Astrocyte (in vitro differentiated cells and primary cell): ENCODE results near the gene TIMP4. TPM values are rescaled to one million over a fixed set of nuclear protein-coding genes. Genes with fewer than 3 reads are reported as not detected.

Experiments used
- DNase-seq: peaks from one replicate; pipeline ENCODE4 v3.0.0-alpha.2; 2010; ENCODE audit warnings: low read depth
- FAIRE-seq: peaks from 2 replicates; lab custom pipeline; 2011; peaks lifted over from hg19 to GRCh38; lab: Jason Lieb, UNC
- H2AFZ ChIP-seq: 2 replicates; pipeline ENCODE4 v1.6.0; 2012; ENCODE audit warnings: low read depth, low read length, inconsistent platforms
- H3K27ac ChIP-seq: 2 replicates; pipeline ENCODE4 v1.5.1; 2011; ENCODE audit warnings: low read depth, low read length, inconsistent platforms
- H3K27me3 ChIP-seq: 2 replicates; pipeline ENCODE4 v1.6.0; 2011; ENCODE audit warnings: low read length, inconsistent platforms; ENCODE audit not compliant: insufficient read depth
- H3K36me3 ChIP-seq: 2 replicates; pipeline ENCODE4 v1.5.1; 2011; ENCODE audit warnings: low read length, inconsistent platforms; ENCODE audit not compliant: insufficient read depth
- H3K4me1 ChIP-seq: 2 replicates; pipeline ENCODE4 v1.5.1; 2011; ENCODE audit warnings: low read length, inconsistent platforms; ENCODE audit not compliant: insufficient read depth
- H3K4me2 ChIP-seq: 2 replicates; pipeline ENCODE4 v1.6.0; 2012; ENCODE audit warnings: low read length, inconsistent platforms
- H3K4me3 ChIP-seq: 2 replicates; pipeline ENCODE4 v1.5.1; 2011; ENCODE audit warnings: low read depth, mild to moderate bottlenecking, low read length, inconsistent platforms; ENCODE audit not compliant: insufficient read depth
- H3K79me2 ChIP-seq: 2 replicates; pipeline ENCODE4 v1.6.0; 2012; ENCODE audit warnings: mild to moderate bottlenecking, low read length, inconsistent platforms; ENCODE audit not compliant: insufficient read depth
- H3K9ac ChIP-seq: 2 replicates; pipeline ENCODE4 v1.6.0; 2012; ENCODE audit warnings: mild to moderate bottlenecking, low read length, inconsistent platforms
- H3K9me3 ChIP-seq: 2 replicates; pipeline ENCODE4 v1.5.1; 2012; ENCODE audit warnings: low read depth, mild to moderate bottlenecking, low read length, inconsistent platforms; ENCODE audit not compliant: insufficient read depth
- H4K20me1 ChIP-seq: 2 replicates; pipeline ENCODE4 v1.6.0; 2012; ENCODE audit warnings: low read length, inconsistent platforms; ENCODE audit not compliant: insufficient read depth
- H3K27ac Mint-ChIP-seq: one replicate; pipeline ENCODE4 v1.8.0; 2021; ENCODE audit warnings: mild to moderate bottlenecking, mixed read lengths; ENCODE audit not compliant: unreplicated experiment
- H3K27me3 Mint-ChIP-seq: one replicate; pipeline ENCODE4 v1.8.0; 2021; ENCODE audit warnings: low read depth, mixed read lengths; ENCODE audit not compliant: unreplicated experiment
- H3K36me3 Mint-ChIP-seq: one replicate; pipeline ENCODE4 v1.8.0; 2021; ENCODE audit warnings: low read depth, mixed read lengths; ENCODE audit not compliant: unreplicated experiment
- H3K4me1 Mint-ChIP-seq: one replicate; pipeline ENCODE4 v1.8.0; 2021; ENCODE audit warnings: low read depth, mixed read lengths; ENCODE audit not compliant: unreplicated experiment
- H3K4me3 Mint-ChIP-seq: one replicate; pipeline ENCODE4 v1.8.0; 2021; ENCODE audit warnings: mild to moderate bottlenecking, moderate library complexity, mixed read lengths; ENCODE audit not compliant: unreplicated experiment
- H3K9me3 Mint-ChIP-seq: one replicate; pipeline ENCODE4 v1.8.0; 2021; ENCODE audit warnings: mild to moderate bottlenecking, mixed read lengths; ENCODE audit not compliant: unreplicated experiment
- EZH2 ChIP-seq: IDR thresholded peaks from 2 replicates; pipeline ENCODE4 v1.6.1; 2012; ENCODE audit warnings: mild to moderate bottlenecking, low read length, inconsistent platforms; ENCODE audit not compliant: insufficient read depth
- total RNA-seq: library from RNA; stranded (reverse); gene quantifications from 2 replicates; pipeline ENCODE4 v1.2.1, GENCODE V29; 2021
- TF ChIP-seq, protein P1 (sequence below): IDR thresholded peaks from 2 replicates; pipeline ENCODE4 v1.5.1; 2011; ENCODE audit warnings: low read depth, mild to moderate bottlenecking, inconsistent platforms, low read length, moderate library complexity; ENCODE audit not compliant: insufficient read depth

The TIMP4 gene
- total RNA-seq, 1 donor from 2014 or later = 2.0 TPM

DNA sequence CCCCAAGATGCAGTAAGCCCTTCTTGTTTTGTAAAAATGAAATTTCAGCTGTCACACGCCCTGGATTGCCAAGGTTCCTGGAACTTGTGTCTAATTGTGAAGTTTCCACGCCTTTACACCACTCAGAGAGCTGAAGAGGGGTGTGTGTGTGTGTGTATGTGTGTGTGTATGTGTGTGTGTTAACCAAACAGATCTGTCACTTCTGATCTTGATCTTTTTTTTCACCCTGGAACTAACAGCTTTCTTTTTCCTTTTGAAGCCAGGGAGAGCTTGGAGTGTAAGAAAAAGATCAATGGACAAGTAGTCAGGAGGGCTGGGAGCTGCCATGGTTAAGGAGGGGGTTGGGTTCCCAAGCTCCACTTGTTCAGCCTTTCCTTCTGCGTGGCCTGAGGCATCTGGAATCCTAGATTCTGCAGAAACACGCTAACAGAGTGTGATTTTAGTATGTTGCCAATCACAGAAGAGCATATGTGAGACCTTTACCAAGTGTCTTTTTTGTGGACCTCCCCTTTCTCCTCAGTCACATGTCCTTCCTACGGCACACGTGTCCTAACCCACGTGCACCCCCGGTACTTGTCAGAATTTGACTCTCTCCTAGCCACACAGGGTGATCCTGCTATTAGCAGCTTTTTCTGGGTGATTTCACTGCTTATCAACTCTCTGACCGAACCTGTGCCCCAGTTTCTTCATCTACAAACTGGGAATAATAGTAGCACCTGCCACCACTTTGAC is 11.5 kb downstream of the TIMP4 start:
- H3K27me3 ChIP-seq = no peaks in the 10 kb centered on the region
- H3K4me3 Mint-ChIP-seq = no peak overlapping the region
- H3K4me1 Mint-ChIP-seq = peaks cover 8% of the 10 kb centered on the region
- no peak overlapping the region for H3K27ac Mint-ChIP-seq
- no peaks in the 10 kb centered on the region for H4K20me1 ChIP-seq
- no peak overlapping the region for H3K9ac ChIP-seq
- H3K36me3 ChIP-seq = no peaks in the 10 kb centered on the region
- no peak overlapping the region for H2AFZ ChIP-seq
- no peaks in the 10 kb centered on the region for H3K9me3 Mint-ChIP-seq
- no peak for DNase-seq
- H3K4me2 ChIP-seq = no peak overlapping the region
- H3K27me3 Mint-ChIP-seq = peaks cover 9% of the 10 kb centered on the region
- peaks cover 6% of the 10 kb centered on the region for H3K4me1 ChIP-seq
- FAIRE-seq = no peak
- no peak overlapping the region for H3K27ac ChIP-seq
- H3K9me3 ChIP-seq = no peaks in the 10 kb centered on the region
- H3K36me3 Mint-ChIP-seq = peaks cover 2% of the 10 kb centered on the region
- no peak overlapping the region for H3K4me3 ChIP-seq
- no peaks in the 10 kb centered on the region for H3K79me2 ChIP-seq
- TF ChIP-seq, protein P1, sequence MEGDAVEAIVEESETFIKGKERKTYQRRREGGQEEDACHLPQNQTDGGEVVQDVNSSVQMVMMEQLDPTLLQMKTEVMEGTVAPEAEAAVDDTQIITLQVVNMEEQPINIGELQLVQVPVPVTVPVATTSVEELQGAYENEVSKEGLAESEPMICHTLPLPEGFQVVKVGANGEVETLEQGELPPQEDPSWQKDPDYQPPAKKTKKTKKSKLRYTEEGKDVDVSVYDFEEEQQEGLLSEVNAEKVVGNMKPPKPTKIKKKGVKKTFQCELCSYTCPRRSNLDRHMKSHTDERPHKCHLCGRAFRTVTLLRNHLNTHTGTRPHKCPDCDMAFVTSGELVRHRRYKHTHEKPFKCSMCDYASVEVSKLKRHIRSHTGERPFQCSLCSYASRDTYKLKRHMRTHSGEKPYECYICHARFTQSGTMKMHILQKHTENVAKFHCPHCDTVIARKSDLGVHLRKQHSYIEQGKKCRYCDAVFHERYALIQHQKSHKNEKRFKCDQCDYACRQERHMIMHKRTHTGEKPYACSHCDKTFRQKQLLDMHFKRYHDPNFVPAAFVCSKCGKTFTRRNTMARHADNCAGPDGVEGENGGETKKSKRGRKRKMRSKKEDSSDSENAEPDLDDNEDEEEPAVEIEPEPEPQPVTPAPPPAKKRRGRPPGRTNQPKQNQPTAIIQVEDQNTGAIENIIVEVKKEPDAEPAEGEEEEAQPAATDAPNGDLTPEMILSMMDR = no peak
- TF ChIP-seq EZH2 = no peak

DNA sequence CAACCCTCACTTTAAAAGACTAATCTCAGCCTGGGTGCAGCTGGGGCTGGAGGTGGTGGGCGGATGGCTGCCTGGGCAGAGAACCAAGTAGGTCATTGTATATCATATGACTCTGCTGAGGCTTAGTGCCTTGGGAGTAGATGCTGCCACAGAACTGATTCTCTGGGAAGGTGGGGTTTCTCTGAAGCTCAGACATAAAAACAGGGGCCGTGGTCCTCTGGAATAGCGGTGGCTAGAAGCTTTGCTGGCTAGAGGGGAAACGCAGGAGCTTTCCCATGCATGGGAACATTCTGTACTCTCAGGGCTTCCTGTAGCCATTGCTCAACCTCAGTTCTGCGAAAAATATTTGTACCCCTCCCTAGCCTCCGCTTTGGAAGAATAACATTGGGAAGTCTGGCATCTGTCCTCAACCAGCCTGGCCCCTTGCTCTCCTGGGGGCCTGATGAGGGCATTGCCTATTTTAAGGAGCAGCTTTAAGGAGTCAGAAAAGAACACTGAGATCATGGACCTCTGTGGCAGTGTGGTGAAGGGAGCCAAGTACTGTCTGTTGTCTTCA is 14.7 kb downstream of the TIMP4 start:
- DNase-seq = peak; percentile 73
- Histone ChIP-seq H3K4me3 (no peak overlapping the region), H3K79me2 (no peaks in the 10 kb centered on the region), H3K9ac (no peak overlapping the region), H3K27ac (no peak overlapping the region), H4K20me1 (no peaks in the 10 kb centered on the region), H3K4me1 (peaks cover 6% of the 10 kb centered on the region), H3K36me3 (no peaks in the 10 kb centered on the region), H3K27me3 (no peaks in the 10 kb centered on the region), H3K4me2 (peak overlapping the region; percentile 22), H2AFZ (no peak overlapping the region), H3K9me3 (no peaks in the 10 kb centered on the region)
- H3K36me3 Mint-ChIP-seq = peaks cover 2% of the 10 kb centered on the region
- FAIRE-seq = no peak
- H3K4me3 Mint-ChIP-seq = no peak overlapping the region
- no peaks in the 10 kb centered on the region for H3K9me3 Mint-ChIP-seq
- TF ChIP-seq, protein P1 = no peak
- no peak for TF ChIP-seq EZH2
- H3K27ac Mint-ChIP-seq = no peak overlapping the region
- peaks cover 9% of the 10 kb centered on the region for H3K4me1 Mint-ChIP-seq
- peaks cover 4% of the 10 kb centered on the region for H3K27me3 Mint-ChIP-seq

DNA sequence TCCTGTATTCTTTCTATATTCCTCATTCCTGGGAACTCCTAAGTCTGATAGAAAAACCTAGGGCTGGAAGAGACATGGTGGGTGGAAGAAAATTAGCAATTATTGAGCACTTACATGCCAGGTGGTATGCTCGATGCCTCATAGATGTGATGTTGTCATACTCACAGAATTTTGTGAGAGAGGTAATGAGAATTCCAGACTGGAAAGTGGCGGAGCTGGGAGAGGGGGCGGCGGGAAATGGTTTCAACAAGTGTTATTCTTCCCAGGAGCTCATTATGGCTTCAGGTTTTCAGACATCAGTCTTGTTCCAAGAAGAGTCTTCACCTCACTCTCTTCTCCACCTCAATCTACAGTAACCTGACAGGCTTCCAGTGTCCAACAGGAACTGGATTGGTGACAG is 16.2 kb downstream of the TIMP4 start:
- H3K36me3 ChIP-seq = no peaks in the 10 kb centered on the region
- no peak overlapping the region for H3K27ac ChIP-seq
- Mint-ChIP-seq H3K4me3 (no peak overlapping the region), H3K27me3 (no peaks in the 10 kb centered on the region), H3K27ac (no peak overlapping the region), H3K4me1 (peaks cover 9% of the 10 kb centered on the region), H3K9me3 (no peaks in the 10 kb centered on the region), H3K36me3 (peaks cover 2% of the 10 kb centered on the region)
- no peaks in the 10 kb centered on the region for H3K79me2 ChIP-seq
- H3K9me3 ChIP-seq = no peaks in the 10 kb centered on the region
- H2AFZ ChIP-seq = no peak overlapping the region
- TF ChIP-seq, protein P1 = no peak
- TF ChIP-seq EZH2 = no peak
- FAIRE-seq (no peak), DNase-seq (no peak)
- no peaks in the 10 kb centered on the region for H3K27me3 ChIP-seq
- H4K20me1 ChIP-seq = no peaks in the 10 kb centered on the region
- H3K4me1 ChIP-seq = peaks cover 6% of the 10 kb centered on the region
- no peak overlapping the region for H3K4me2 ChIP-seq
- no peak overlapping the region for H3K9ac ChIP-seq
- no peak overlapping the region for H3K4me3 ChIP-seq
